Lower leg skin (tissue), 3 donors: ENCODE results near the gene WDR91.

Experiments used
- CTCF ChIP-seq, 3 donors: fragments of 450-650 bp; IDR thresholded peaks; one replicate each; pipeline ENCODE4 v1.5.1; 2016; ENCODE audit warnings: antibody characterized with exemption in 3 of 3, mild to moderate bottlenecking in 3 of 3, moderate library complexity in 2 of 3
- POLR2A ChIP-seq, 2 donors: fragments of 450-650 bp; IDR thresholded peaks; one replicate each; pipeline ENCODE4 v1.6.1; 2016 to 2017; ENCODE audit warnings: antibody characterized with exemption in 2 of 2, mild to moderate bottlenecking in 1 of 2, moderate library complexity in 1 of 2

- TF ChIP-seq CTCF (IDR thresholded peaks at IDR 0.05) (no peak), POLR2A (IDR thresholded peaks at IDR 0.05) (no peak)
Observed at GRCh38 chr7:135236727-135237126, 25.4 kb upstream of the WDR91 start.
